ENCODE results near the gene SNX8. TPM values are rescaled to one million over a fixed set of nuclear protein-coding genes. Genes with fewer than 3 reads are reported as not detected.

The SNX8 gene
- total RNA-seq, 1 experiment from 2014 or later = 40.6 TPM

GRCh38 chr7:2256306-2257045 lies 57.8 kb downstream of the SNX8 start:
- Histone ChIP-seq H4K20me1 (ENCODE audit: control insufficient read depth, insufficient read depth, insufficient read length) (no peaks in the 10 kb centered on the region), H3K9ac (ENCODE audit: extremely low read depth, insufficient read length, low read length) (no peak overlapping the region), H4K91ac (ENCODE audit: insufficient read length, low read depth, low read length) (no peak overlapping the region), H3K4me2 (ENCODE audit: insufficient read depth, insufficient read length, low read length) (no peak overlapping the region), H3K4ac (ENCODE audit: low read depth, low read length) (no peak overlapping the region), H3K18ac (ENCODE audit: insufficient read length, low read depth, low read length) (no peak overlapping the region), H2BK5ac (ENCODE audit: insufficient read length, low read length) (no peak overlapping the region), H2BK20ac (ENCODE audit: low read depth, low read length, poor library complexity, severe bottlenecking) (no peak overlapping the region), H3K23ac (ENCODE audit: insufficient read length, low read depth, low read length) (no peak overlapping the region), H2BK120ac (ENCODE audit: low read depth, low read length, poor library complexity, severe bottlenecking) (no peak overlapping the region), H2BK12ac (ENCODE audit: insufficient read length, low read depth, low read length) (no peak overlapping the region), H3K79me1 (ENCODE audit: insufficient read depth, low read depth, low read length, poor library complexity, severe bottlenecking) (no peaks in the 10 kb centered on the region), H3K4me1 (ENCODE audit: insufficient read depth, low read length) (no peaks in the 10 kb centered on the region), H3K27ac (ENCODE audit: insufficient read length, low read depth, low read length) (no peak overlapping the region), H4K8ac (replicated peaks; ENCODE audit: insufficient read length, low read depth, low read length) (no peak overlapping the region), H2AK5ac (ENCODE audit: insufficient read length, low read length) (no peak overlapping the region), H4K5ac (ENCODE audit: insufficient read length, low read depth, low read length) (no peak overlapping the region), H3K23me2 (ENCODE audit: insufficient read length, low read depth, low read length, poor library complexity, severe bottlenecking) (no peaks in the 10 kb centered on the region), H3K56ac (ENCODE audit: insufficient read length, low read depth, low read length) (no peak overlapping the region), H3K27me3 (ENCODE audit: insufficient read depth, low read length) (no peaks in the 10 kb centered on the region), H2AFZ (ENCODE audit: low read length) (no peak overlapping the region), H3K14ac (ENCODE audit: insufficient read depth, low read length) (no peak overlapping the region), H3K79me2 (ENCODE audit: insufficient read depth, low read length) (no peaks in the 10 kb centered on the region), H3T11ph (ENCODE audit: low read length) (no peak overlapping the region), H3K9me3 (ENCODE audit: control insufficient read depth, low read depth, low read length) (no peaks in the 10 kb centered on the region), H2BK15ac (ENCODE audit: low read depth, low read length) (no peak overlapping the region)
- Mint-ChIP-seq H3K36me3 (ENCODE audit: insufficient read depth in 1 of 3, low read depth in 3 of 3) (peaks cover 8 to 33% (median 22%) of the 10 kb centered on the region in 3 experiments; a peak in 6 of 7 replicates), H3K4me1 (no peaks in the 10 kb centered on the region), H3K27me3 (ENCODE audit: low read depth) (no peaks in the 10 kb centered on the region), H3K4me3 (no peak overlapping the region), H3K27ac (peak overlapping the region in 2 of 3 experiments; percentile 29 to 82; a peak in 1 of 7 replicates), H3K9me3 (no peaks in the 10 kb centered on the region)
- no CpG with 5 or more reads among the region's 44 CpGs for WGBS (ENCODE audit: extremely low coverage, insufficient read length, low lambda C conversion rate)
- TF ChIP-seq, protein P1, sequence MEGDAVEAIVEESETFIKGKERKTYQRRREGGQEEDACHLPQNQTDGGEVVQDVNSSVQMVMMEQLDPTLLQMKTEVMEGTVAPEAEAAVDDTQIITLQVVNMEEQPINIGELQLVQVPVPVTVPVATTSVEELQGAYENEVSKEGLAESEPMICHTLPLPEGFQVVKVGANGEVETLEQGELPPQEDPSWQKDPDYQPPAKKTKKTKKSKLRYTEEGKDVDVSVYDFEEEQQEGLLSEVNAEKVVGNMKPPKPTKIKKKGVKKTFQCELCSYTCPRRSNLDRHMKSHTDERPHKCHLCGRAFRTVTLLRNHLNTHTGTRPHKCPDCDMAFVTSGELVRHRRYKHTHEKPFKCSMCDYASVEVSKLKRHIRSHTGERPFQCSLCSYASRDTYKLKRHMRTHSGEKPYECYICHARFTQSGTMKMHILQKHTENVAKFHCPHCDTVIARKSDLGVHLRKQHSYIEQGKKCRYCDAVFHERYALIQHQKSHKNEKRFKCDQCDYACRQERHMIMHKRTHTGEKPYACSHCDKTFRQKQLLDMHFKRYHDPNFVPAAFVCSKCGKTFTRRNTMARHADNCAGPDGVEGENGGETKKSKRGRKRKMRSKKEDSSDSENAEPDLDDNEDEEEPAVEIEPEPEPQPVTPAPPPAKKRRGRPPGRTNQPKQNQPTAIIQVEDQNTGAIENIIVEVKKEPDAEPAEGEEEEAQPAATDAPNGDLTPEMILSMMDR (conservative IDR thresholded peaks at IDR 0.05) = no peak
- DNase-seq = no peak

Data from H9 (cell line).